GM12872 (cell line): ENCODE data around the gene KRT78.

ENCODE experiments used
- TF ChIP-seq, protein P1 (sequence below): IDR thresholded peaks from 3 replicates; pipeline ENCODE4 v1.5.1; 2011; ENCODE audit warnings: low read depth, mild to moderate bottlenecking, low read length, moderate library complexity; ENCODE audit not compliant: insufficient read depth

Gene KRT78

GRCh38 chr12:52890417-52890816, 41.6 kb upstream of the KRT78 start:
- TF ChIP-seq, protein P1, sequence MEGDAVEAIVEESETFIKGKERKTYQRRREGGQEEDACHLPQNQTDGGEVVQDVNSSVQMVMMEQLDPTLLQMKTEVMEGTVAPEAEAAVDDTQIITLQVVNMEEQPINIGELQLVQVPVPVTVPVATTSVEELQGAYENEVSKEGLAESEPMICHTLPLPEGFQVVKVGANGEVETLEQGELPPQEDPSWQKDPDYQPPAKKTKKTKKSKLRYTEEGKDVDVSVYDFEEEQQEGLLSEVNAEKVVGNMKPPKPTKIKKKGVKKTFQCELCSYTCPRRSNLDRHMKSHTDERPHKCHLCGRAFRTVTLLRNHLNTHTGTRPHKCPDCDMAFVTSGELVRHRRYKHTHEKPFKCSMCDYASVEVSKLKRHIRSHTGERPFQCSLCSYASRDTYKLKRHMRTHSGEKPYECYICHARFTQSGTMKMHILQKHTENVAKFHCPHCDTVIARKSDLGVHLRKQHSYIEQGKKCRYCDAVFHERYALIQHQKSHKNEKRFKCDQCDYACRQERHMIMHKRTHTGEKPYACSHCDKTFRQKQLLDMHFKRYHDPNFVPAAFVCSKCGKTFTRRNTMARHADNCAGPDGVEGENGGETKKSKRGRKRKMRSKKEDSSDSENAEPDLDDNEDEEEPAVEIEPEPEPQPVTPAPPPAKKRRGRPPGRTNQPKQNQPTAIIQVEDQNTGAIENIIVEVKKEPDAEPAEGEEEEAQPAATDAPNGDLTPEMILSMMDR, result no peak

- TF ChIP-seq, protein P1, result peak; percentile 90
These were observed 35.9 kb upstream of the KRT78 start for GRCh38 chr12:52884526-52885293.

DNA sequence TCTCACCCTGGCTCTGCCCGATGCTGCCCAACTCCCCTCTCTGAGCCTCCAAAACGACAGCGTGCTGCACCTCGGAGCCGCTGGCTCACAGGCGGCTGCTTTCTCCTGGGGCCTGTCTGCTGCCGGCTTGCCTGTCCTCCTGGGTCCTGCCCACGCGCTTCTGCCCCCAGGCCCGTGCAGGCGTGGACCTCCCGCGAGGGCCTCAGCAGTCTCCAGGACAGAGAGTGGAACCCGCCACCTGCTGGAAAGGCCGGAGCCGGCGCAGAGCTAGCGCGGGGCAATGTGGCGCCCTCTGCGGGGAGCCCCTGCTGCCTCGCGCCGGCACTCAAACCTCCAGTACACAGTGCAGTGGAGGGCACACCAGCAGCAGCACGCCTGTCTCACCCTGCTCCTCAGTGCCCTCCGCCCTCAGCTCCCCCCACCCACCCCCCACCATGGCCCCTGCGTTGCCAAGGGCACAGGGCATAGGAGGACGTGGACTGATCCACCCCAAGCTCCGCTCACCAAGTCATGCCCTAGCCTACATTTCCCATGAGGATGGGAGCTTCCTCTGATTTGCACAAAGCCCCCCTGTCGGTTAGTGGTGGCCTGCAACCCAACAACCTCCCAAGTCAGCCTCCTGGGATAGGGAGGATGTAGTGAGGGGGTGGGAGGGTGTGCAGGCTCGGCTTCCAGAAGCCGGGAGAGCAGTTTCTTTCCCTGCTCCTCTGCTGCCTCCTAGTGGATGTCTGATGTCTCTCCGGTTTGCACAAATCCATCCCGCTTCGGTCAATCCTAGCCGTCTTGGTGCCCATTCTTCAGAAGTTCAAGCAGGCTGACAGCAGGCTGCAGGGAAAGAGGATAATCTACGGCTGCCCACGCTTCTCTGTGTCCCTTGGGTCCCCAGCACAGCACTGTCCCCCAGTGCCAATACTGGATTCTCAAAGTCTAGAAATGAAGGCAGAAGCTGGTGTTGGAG, 30.9 kb upstream of the KRT78 start:
- TF ChIP-seq, protein P1, result peak; percentile 97

DNA sequence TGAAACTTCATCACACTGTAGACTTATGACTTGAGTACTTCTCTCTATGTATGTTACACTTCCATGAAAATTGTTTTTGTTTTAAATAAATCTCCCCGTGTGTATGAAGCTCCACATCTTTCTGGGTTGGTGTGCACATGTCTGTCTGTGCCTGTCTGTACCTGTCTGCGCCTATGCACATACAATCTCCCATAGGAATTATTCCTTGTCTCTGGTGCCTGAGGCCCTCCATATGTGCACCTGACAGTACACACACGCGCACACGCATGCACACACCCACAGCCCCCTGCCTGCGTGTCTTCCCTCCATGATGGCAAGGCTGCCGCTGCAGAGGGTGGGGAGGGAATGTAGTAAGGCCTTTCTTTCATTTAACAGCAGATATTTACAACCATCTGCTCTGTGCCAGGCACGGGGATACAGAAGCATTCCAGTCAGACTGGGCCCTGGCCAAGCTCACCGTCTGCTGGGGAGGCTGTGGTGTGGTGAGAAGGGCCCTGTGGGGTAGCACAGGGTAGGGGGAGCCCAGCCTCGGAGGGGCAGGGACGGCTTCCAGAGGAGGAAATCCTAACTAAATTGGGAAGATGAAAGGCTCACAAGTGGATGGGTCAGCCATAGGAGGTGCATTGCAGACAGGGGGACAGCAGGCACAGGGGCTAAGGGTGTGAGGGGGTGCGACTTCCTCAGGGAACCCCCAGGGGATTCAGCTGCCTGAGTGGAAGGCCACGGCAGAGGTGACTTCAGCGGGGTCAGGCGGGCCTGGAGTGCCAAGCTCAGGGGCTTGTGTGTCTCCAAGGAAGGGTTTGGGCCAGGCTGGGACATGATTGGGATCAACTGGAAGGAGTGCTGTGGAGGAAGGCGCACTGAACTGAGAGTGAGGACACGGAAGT, 30.0 kb upstream of the KRT78 start:
- TF ChIP-seq, protein P1, result no peak

GRCh38 chr12:52877242-52877641, 28.4 kb upstream of the KRT78 start:
- TF ChIP-seq, protein P1, result no peak

- TF ChIP-seq, protein P1, result no peak
These were observed 27.6 kb upstream of the KRT78 start for GRCh38 chr12:52876372-52876771.
